Mucosa of descending colon (tissue), 3 donors: ENCODE data around the gene AGAP1. TPM values are rescaled to one million over a fixed set of nuclear protein-coding genes. Genes with fewer than 3 reads are reported as not detected.

ENCODE experiments used
- ATAC-seq: fragments of 200-7000 bp; cut with Tn5 transposase; one replicate; pipeline ENCODE4 v1.9.1; 2020; ENCODE audit warnings: mild to moderate bottlenecking, moderate library complexity
- DNase-seq, 3 donors: peaks; one replicate each; pipeline ENCODE4 v3.0.0-alpha.2; 2020
- H3K36me3 ChIP-seq: fragments of 200-600 bp; one replicate; pipeline ENCODE4 v1.8.0; 2021; ENCODE audit warnings: low read depth, mild to moderate bottlenecking
- H3K4me1 ChIP-seq: fragments of 200-600 bp; one replicate; pipeline ENCODE4 v1.8.0; 2021; ENCODE audit warnings: low read depth, mild to moderate bottlenecking
- H3K4me3 ChIP-seq: fragments of 200-600 bp; one replicate; pipeline ENCODE4 v1.8.0; 2021; ENCODE audit warnings: mild to moderate bottlenecking
- H3K9me3 ChIP-seq: fragments of 200-600 bp; one replicate; pipeline ENCODE4 v1.8.0; 2021; ENCODE audit warnings: mild to moderate bottlenecking
- intact Hi-C, 2 donors: fragments of 100-400 bp; cut with DNase I in 1 of 2; cut with micrococcal nuclease in 1 of 2; formaldehyde crosslinking; loops; one replicate each; pipeline versions ENCODE4 v1.11.0 to v1.11.1; 2022; cut with DNase I, micrococcal nuclease
- total RNA-seq, 3 donors: library from RNA; stranded (reverse); fragmentation: NEBNext Ultra II Directional in 2 of 3; extraction: Animal tissue kit (Norgen Biotek cat#: 25700) in 2 of 3; gene quantifications; one replicate each; pipeline versions ENCODE4 v1.2.1 to v1.2.4, GENCODE V29; 2021 to 2023
- TF ChIP-seq, protein P1 (sequence below): fragments of 200-600 bp; IDR thresholded peaks from one replicate; pipeline ENCODE4 v1.8.0; 2022; ENCODE audit warnings: antibody characterized with exemption, mild to moderate bottlenecking
- donor health status: DM: no; HTN: no; CAD: no; lungs with moderate emphysema.
- donor health status: DM: no; HTN: no; CAD: no.
- donor health status: DM: no; HTN: yes; CAD: no.

AGAP1 gene
- total RNA-seq, 3 donors from 2014 or later = 68.1 to 112 (median 88.9) TPM

DNA sequence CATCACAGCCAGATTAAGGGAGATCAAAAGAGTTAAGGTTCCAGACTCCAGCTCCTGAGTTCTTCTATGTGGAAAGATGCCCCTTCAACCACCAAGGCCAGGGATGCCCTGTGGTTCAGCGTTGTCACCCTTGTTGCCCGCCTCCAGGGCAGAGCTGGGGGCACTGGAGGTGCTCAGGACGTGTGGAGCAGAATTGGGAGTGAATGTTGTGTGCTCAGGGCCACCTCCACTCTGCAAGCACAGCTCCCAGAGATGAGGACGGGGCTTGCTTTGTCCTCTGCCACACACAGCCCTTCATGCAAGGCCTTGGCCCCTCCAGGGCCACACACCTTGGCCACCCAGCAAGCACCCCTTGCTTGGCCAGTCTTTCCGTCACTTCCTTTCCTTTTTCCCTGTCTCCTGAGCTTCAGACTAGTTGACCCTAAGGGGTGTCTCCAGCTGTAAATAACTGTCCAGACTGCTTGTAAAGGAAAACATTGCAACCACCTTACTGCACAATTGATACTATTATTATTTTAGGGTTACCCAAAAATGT, 103.3 kb downstream of the AGAP1 start:
- TF ChIP-seq, protein P1, sequence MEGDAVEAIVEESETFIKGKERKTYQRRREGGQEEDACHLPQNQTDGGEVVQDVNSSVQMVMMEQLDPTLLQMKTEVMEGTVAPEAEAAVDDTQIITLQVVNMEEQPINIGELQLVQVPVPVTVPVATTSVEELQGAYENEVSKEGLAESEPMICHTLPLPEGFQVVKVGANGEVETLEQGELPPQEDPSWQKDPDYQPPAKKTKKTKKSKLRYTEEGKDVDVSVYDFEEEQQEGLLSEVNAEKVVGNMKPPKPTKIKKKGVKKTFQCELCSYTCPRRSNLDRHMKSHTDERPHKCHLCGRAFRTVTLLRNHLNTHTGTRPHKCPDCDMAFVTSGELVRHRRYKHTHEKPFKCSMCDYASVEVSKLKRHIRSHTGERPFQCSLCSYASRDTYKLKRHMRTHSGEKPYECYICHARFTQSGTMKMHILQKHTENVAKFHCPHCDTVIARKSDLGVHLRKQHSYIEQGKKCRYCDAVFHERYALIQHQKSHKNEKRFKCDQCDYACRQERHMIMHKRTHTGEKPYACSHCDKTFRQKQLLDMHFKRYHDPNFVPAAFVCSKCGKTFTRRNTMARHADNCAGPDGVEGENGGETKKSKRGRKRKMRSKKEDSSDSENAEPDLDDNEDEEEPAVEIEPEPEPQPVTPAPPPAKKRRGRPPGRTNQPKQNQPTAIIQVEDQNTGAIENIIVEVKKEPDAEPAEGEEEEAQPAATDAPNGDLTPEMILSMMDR = no peak
- ATAC-seq (no peak), DNase-seq (no peak)
- Histone ChIP-seq H3K36me3 (no peaks in the 10 kb centered on the region), H3K4me1 (no peaks in the 10 kb centered on the region), H3K9me3 (no peaks in the 10 kb centered on the region), H3K4me3 (no peak overlapping the region)
- intact Hi-C loops = loop anchor here in 1 of 2 donors (5.0 kb wide), 2 partner anchors 75 to 150 kb away; no protein-coding TSS in a partner anchor

DNA sequence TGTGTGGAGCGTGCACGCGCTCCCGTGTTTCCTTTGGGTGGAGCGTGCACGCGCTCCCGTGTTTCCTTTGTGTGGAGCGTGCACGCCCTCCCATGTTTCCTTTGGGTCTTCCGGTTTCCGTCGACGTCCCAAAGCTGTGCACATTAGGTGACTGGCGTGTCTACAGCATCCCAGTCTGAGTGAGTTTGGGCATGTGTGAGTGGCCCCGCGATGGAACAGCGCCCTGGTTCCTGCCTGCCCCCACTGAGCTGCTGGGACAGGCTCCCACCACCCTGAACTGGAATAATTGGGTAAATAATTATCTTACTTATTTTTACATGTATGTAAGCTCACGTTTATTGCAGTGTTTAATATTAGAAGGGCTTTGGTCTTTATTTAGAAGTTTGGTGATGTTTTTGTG, 104.2 kb downstream of the AGAP1 start:
- H3K9me3 ChIP-seq = no peaks in the 10 kb centered on the region

DNA sequence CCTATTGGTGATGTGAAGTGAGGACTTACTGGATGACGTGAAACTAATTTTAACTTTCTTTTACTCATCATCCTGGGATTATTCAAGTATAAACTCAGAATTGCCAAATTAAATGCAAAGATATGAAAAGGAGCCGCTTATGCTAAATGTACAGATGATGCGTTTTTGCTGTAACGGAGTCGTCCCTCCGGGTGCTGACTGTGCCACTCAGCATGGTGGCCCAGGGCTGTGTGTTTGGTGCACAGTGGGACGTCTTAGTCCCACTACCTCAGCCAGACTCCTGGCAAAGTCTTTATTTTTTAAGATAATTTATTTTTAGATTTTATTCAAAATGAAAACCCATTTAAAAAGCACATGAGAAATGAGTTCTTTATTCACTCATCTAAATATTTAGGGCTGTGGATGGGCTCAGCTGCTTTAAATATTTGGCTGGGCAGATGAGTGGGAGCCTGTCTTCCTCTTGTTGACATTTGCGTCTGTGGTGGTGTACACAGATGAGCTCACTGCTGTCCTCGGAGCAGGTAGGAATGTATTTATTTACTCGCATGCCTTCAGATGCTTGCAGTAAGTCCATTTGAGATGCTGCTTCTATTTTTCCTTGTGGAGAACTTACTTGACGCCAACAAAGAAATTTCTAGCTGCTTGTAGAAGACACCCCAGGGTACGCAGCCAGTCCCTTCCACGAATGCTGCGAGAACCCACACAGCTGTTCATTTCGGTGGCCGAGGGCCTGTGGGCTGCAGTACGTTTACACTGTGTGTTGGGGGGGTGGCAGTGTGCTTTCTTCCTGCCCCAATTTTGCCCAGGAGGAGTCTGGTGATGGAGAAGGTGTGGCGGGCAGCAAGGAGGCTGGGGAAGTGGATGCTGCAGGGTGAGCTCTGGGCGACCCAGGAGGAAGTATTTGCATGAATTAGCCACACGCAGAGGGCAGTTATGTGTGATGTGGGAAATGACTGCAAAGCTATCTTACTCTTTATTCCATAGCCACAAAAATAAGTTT, 105.0 kb downstream of the AGAP1 start:
- H3K9me3 ChIP-seq = no peaks in the 10 kb centered on the region
- TF ChIP-seq, protein P1 = no peak
- DNase-seq (no peak), ATAC-seq (no peak)
- no peak overlapping the region for H3K4me3 ChIP-seq
- no peaks in the 10 kb centered on the region for H3K4me1 ChIP-seq
- intact Hi-C loops = loop anchor here in 1 of 2 donors (5.0 kb wide), 2 partner anchors 73 to 148 kb away; no protein-coding TSS in a partner anchor
- no peaks in the 10 kb centered on the region for H3K36me3 ChIP-seq

More for the DNA sequence above, 104.2 kb downstream of the AGAP1 start:
- intact Hi-C loops = loop anchor here in 1 of 2 donors (5.0 kb wide), 2 partner anchors 74 to 149 kb away; no protein-coding TSS in a partner anchor
- ATAC-seq (no peak), DNase-seq (no peak)
- no peaks in the 10 kb centered on the region for H3K36me3 ChIP-seq
- no peak overlapping the region for H3K4me3 ChIP-seq
- TF ChIP-seq, protein P1 = no peak
- no peaks in the 10 kb centered on the region for H3K4me1 ChIP-seq

DNA sequence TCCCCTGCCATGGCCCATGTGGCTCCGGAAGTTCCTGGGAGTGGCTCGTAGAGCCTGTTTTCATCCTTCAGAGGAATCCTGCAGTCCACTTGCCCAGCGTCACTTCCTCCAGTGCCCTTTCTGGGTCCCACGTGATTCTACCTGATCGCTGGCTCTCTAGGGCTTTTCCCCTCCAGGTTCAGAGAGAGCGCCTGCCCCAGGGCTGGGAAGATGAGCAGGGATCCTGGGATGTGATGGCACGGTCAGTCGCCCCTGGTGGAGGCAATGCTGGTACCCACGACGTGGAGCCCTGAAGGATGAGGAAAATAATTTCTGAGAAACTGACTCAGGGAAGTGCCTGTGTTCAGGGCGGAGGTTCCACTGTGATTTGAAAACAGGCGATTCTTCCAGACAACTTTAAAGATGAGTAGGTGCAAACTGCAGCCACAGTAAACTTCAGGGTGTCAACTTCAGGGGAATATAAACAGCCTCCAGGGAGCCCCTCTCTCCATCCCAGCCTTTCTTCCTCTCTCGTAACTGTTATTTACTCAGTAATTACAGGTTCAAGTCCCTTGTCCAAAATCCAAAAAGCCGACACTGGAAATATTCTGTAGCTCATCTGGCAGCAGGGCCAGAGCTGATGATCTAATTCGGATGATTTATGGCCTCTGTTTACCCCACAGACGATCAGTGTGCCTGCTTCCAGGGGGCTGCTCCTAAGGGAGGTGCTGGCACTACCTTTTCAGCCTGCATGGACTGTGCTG, 105.9 kb downstream of the AGAP1 start:
- TF ChIP-seq, protein P1 = no peak
- ATAC-seq = no peak
- no peaks in the 10 kb centered on the region for H3K4me1 ChIP-seq

DNA sequence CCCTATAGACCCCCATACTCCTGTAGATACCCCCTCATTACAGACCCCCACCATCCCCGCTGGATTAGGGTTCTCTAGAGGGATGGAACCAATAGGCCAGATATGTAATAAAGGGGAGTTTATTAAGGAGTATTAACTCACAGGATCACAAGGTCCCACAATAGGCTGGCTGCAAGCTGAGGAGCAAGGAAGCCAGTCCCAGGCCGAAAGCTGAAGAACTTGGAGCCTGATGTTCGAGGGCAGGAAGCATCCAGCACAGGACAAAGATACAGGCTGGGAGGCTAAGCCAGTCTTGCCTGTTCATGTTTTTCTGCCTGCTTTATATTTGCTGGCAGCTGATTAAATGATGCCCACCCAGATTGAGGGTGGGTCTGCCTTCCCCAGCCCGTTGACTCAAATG, 106.6 kb downstream of the AGAP1 start:
- Histone ChIP-seq H3K4me1 (no peaks in the 10 kb centered on the region), H3K9me3 (no peaks in the 10 kb centered on the region), H3K4me3 (no peak overlapping the region), H3K36me3 (no peaks in the 10 kb centered on the region)
- DNase-seq (no peak), ATAC-seq (no peak)
- TF ChIP-seq, protein P1 = no peak
- intact Hi-C loops = loop anchor here in 1 of 2 donors (10.0 kb wide), 1 partner anchor 74 kb away; no protein-coding TSS in a partner anchor

More for the DNA sequence above, 105.9 kb downstream of the AGAP1 start:
- H3K9me3 ChIP-seq = no peaks in the 10 kb centered on the region
- H3K36me3 ChIP-seq = no peaks in the 10 kb centered on the region
- no peak overlapping the region for H3K4me3 ChIP-seq
- intact Hi-C loops = loop anchor here (5.0 to 10.0 kb wide), 3 partner anchors 73 to 148 kb away; no protein-coding TSS in a partner anchor
- no peak for DNase-seq
